ENCODE data around the gene CYB561D2.
"Not testable (repeated sequence)": the region's sequence is repeated elsewhere in the genome, so short reads cannot be mapped to it uniquely, and the experiment has no call there.

The CYB561D2 gene

DNA sequence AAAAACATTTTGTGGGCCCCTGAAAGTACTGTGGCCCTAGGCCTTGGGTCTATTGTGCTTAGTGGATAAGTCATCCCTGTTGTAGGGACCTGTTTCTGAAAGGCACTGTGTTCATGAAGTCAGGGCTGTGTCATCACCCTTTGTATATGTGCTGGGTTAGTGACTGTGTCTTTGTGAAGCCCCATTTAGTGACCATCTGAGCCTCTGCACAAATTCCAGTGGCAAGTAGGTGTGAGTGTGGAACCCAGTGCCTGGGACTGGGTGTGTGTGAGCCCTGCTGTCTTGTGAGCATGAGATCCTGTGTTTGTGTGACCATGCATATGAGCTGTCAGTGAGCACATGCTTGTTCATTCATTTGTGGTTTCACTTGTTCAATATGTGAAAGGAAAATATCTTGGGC lies 46.1 kb upstream of the CYB561D2 start:
- Histone ChIP-seq H3K4me3 (ENCODE audit: low read length) (no peak overlapping the region), H4K20me1 (ENCODE audit: insufficient read depth, low read length) (no peaks in the 10 kb centered on the region), H3K27me3 (replicated peaks; ENCODE audit: insufficient read depth, low read length) (no peaks in the 10 kb centered on the region), H3K79me2 (ENCODE audit: low read length) (0 out of 2 replicates have a peak, but pooled peaks cover 3% of the 10 kb centered on the region), H3K4me2 (ENCODE audit: low read depth, low read length) (no peak overlapping the region), H3K4me1 (ENCODE audit: low read length) (peaks cover 5% of the 10 kb centered on the region; the same call in 1 of the 2 replicates), H3K9me2 (replicated peaks; ENCODE audit: insufficient read depth, low read length) (no peaks in the 10 kb centered on the region), H2AFZ (ENCODE audit: low read length) (no peak overlapping the region), H3K36me3 (replicated peaks; ENCODE audit: insufficient read depth, low read length) (no peaks in the 10 kb centered on the region), H3K9me3 (replicated peaks; ENCODE audit: insufficient read depth, low read length) (no peaks in the 10 kb centered on the region), H3K27ac (ENCODE audit: low read length) (no peak overlapping the region), H3K9ac (ENCODE audit: low read length) (no peak overlapping the region), H3F3A (ENCODE audit: insufficient read depth, low read length) (0 out of 2 replicates have a peak, but pooled peaks cover 1% of the 10 kb centered on the region)
- no peak for TF ChIP-seq EZH2phosphoT487 (IDR thresholded peaks at IDR 0.05; ENCODE audit: low read length)
- TF ChIP-seq EZH2 (optimal IDR thresholded peaks at IDR 0.05; ENCODE audit: low read depth, low read length): no peak
- TF ChIP-seq, protein P1, sequence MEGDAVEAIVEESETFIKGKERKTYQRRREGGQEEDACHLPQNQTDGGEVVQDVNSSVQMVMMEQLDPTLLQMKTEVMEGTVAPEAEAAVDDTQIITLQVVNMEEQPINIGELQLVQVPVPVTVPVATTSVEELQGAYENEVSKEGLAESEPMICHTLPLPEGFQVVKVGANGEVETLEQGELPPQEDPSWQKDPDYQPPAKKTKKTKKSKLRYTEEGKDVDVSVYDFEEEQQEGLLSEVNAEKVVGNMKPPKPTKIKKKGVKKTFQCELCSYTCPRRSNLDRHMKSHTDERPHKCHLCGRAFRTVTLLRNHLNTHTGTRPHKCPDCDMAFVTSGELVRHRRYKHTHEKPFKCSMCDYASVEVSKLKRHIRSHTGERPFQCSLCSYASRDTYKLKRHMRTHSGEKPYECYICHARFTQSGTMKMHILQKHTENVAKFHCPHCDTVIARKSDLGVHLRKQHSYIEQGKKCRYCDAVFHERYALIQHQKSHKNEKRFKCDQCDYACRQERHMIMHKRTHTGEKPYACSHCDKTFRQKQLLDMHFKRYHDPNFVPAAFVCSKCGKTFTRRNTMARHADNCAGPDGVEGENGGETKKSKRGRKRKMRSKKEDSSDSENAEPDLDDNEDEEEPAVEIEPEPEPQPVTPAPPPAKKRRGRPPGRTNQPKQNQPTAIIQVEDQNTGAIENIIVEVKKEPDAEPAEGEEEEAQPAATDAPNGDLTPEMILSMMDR (IDR thresholded peaks at IDR 0.05; ENCODE audit: low read length): no peak
- no peak for DNase-seq

- not testable (repeated sequence) for H3K4me3 ChIP-seq (ENCODE audit: low read length); H2AFZ ChIP-seq (ENCODE audit: low read length); H3K79me2 ChIP-seq (ENCODE audit: low read length); H4K20me1 ChIP-seq (ENCODE audit: insufficient read depth, low read length); H3K4me2 ChIP-seq (ENCODE audit: low read depth, low read length); H3K27ac ChIP-seq (ENCODE audit: low read length); H3F3A ChIP-seq (ENCODE audit: insufficient read depth, low read length); H3K36me3 ChIP-seq (replicated peaks; ENCODE audit: insufficient read depth, low read length); H3K4me1 ChIP-seq (ENCODE audit: low read length); DNase-seq; H3K9me2 ChIP-seq (replicated peaks; ENCODE audit: insufficient read depth, low read length); H3K9ac ChIP-seq (ENCODE audit: low read length); H3K27me3 ChIP-seq (replicated peaks; ENCODE audit: insufficient read depth, low read length); H3K9me3 ChIP-seq (replicated peaks; ENCODE audit: insufficient read depth, low read length)
Measured at GRCh38 chr3:50312041-50312440, 38.6 kb upstream of the CYB561D2 start.

GRCh38 chr3:50314342-50314741 lies 36.3 kb upstream of the CYB561D2 start:
- Histone ChIP-seq H4K20me1 (ENCODE audit: insufficient read depth, low read length) (no peaks in the 10 kb centered on the region), H3K9me2 (replicated peaks; ENCODE audit: insufficient read depth, low read length) (no peaks in the 10 kb centered on the region), H3K4me1 (ENCODE audit: low read length) (0 out of 2 replicates have a peak, but pooled peaks cover 5% of the 10 kb centered on the region), H3K9ac (ENCODE audit: low read length) (no peak overlapping the region), H3K27me3 (replicated peaks; ENCODE audit: insufficient read depth, low read length) (no peaks in the 10 kb centered on the region), H3K9me3 (replicated peaks; ENCODE audit: insufficient read depth, low read length) (no peaks in the 10 kb centered on the region), H3K27ac (ENCODE audit: low read length) (no peak overlapping the region), H3K36me3 (replicated peaks; ENCODE audit: insufficient read depth, low read length) (no peaks in the 10 kb centered on the region), H3K4me3 (ENCODE audit: low read length) (no peak overlapping the region), H3K4me2 (ENCODE audit: low read depth, low read length) (no peak overlapping the region), H3F3A (ENCODE audit: insufficient read depth, low read length) (0 out of 2 replicates have a peak, but pooled peaks cover 3% of the 10 kb centered on the region), H3K79me2 (ENCODE audit: low read length) (no peaks in the 10 kb centered on the region), H2AFZ (ENCODE audit: low read length) (no peak overlapping the region)
- no peak for DNase-seq
- TF ChIP-seq, protein P1 (IDR thresholded peaks at IDR 0.05; ENCODE audit: low read length): no peak
- TF ChIP-seq EZH2 (optimal IDR thresholded peaks at IDR 0.05; ENCODE audit: low read depth, low read length) (no peak), EZH2phosphoT487 (IDR thresholded peaks at IDR 0.05; ENCODE audit: low read length) (no peak)

- H3K27ac ChIP-seq (ENCODE audit: low read length): no peak overlapping the region
- no peaks in the 10 kb centered on the region for H3F3A ChIP-seq (ENCODE audit: insufficient read depth, low read length)
- no peak overlapping the region for H3K4me2 ChIP-seq (ENCODE audit: low read depth, low read length)
- H3K4me1 ChIP-seq (ENCODE audit: low read length): 0 out of 2 replicates have a peak, but pooled peaks cover 5% of the 10 kb centered on the region
- no peaks in the 10 kb centered on the region for H3K9me3 ChIP-seq (replicated peaks; ENCODE audit: insufficient read depth, low read length)
- H3K27me3 ChIP-seq (replicated peaks; ENCODE audit: insufficient read depth, low read length): no peaks in the 10 kb centered on the region
- H3K36me3 ChIP-seq (replicated peaks; ENCODE audit: insufficient read depth, low read length): no peaks in the 10 kb centered on the region
- H3K9me2 ChIP-seq (replicated peaks; ENCODE audit: insufficient read depth, low read length): no peaks in the 10 kb centered on the region
- no peak overlapping the region for H3K4me3 ChIP-seq (ENCODE audit: low read length)
- no peak overlapping the region for H3K9ac ChIP-seq (ENCODE audit: low read length)
- peaks cover 4% of the 10 kb centered on the region; the same call in 1 of the 2 replicates for H3K79me2 ChIP-seq (ENCODE audit: low read length)
- H2AFZ ChIP-seq (ENCODE audit: low read length): no peak overlapping the region
- no peaks in the 10 kb centered on the region for H4K20me1 ChIP-seq (ENCODE audit: insufficient read depth, low read length)
- no peak for TF ChIP-seq EZH2phosphoT487 (IDR thresholded peaks at IDR 0.05; ENCODE audit: low read length)
- no peak for TF ChIP-seq EZH2 (optimal IDR thresholded peaks at IDR 0.05; ENCODE audit: low read depth, low read length)
- TF ChIP-seq, protein P1 (IDR thresholded peaks at IDR 0.05; ENCODE audit: low read length): no peak
- DNase-seq: no peak
Measured at GRCh38 chr3:50314816-50315215, 35.8 kb upstream of the CYB561D2 start.

Data from MM.1S (cell line).